Caco-2 (cell line): Measurements from ENCODE around the gene ARMS2. TPM values are rescaled to one million over a fixed set of nuclear protein-coding genes. Genes with fewer than 3 reads are reported as not detected.
A peak's percentile ranks its signal among the peaks of the same experiment; 100 is the strongest.

Experiments used
- BruUV-seq: library from RNA; stranded (reverse); fragments of 400-500 nt; replicated peaks from 2 replicates; lab custom pipeline; 2021; lab: Mats Ljungman, UMichigan
- CTCF ChIA-PET: fragments of 300-600 bp; sonication (Branson Sonifier 250); formaldehyde crosslinking; loops from one replicate; lab custom pipeline; 2022; ENCODE audit warnings: antibody characterized with exemption; lab: Charles Lee
- POLR2A ChIA-PET: fragments of 300-600 bp; sonication (Branson Sonifier 250); formaldehyde crosslinking; loops from one replicate; lab custom pipeline; 2022; ENCODE audit warnings: antibody characterized with exemption; lab: Charles Lee
- DNase-seq, 2 experiments: peaks; one replicate each; pipeline versions ENCODE4 v3.0.0 to v3.0.0-alpha.2; 2020 to 2022
- H3K27me3 ChIP-seq: replicated peaks from 2 replicates; pipeline ENCODE4 v1.6.0; 2011; ENCODE audit warnings: low read length; ENCODE audit not compliant: control insufficient read depth, insufficient read depth
- H3K36me3 ChIP-seq: 2 replicates; pipeline ENCODE4 v1.5.1; 2011; ENCODE audit warnings: low read length; ENCODE audit not compliant: control insufficient read depth, insufficient read depth
- H3K4me1 ChIP-seq: fragments of 250-450 bp; sonication (Bioruptor Pico); 2 replicates; pipeline ENCODE4 v1.5.1; 2020; ENCODE audit warnings: mild to moderate bottlenecking
- H3K4me3 ChIP-seq: 2 replicates; pipeline ENCODE4 v1.5.1; 2011; ENCODE audit warnings: low read depth, mild to moderate bottlenecking, control low read depth, low read length
- H3K9me3 ChIP-seq: fragments of 250-450 bp; sonication (Bioruptor Pico); 2 replicates; pipeline ENCODE4 v1.5.1; 2020; ENCODE audit warnings: mild to moderate bottlenecking, moderate library complexity
- H3K27ac Mint-ChIP-seq: one replicate; pipeline ENCODE4 v1.8.0; 2022; ENCODE audit warnings: mixed read lengths; ENCODE audit not compliant: unreplicated experiment
- H3K27me3 Mint-ChIP-seq: one replicate; pipeline ENCODE4 v1.8.0; 2022; ENCODE audit warnings: mixed read lengths; ENCODE audit not compliant: insufficient read depth, unreplicated experiment
- H3K36me3 Mint-ChIP-seq: one replicate; pipeline ENCODE4 v1.8.0; 2022; ENCODE audit warnings: mild to moderate bottlenecking, mixed read lengths; ENCODE audit not compliant: insufficient read depth, unreplicated experiment
- H3K4me1 Mint-ChIP-seq: one replicate; pipeline ENCODE4 v1.8.0; 2022; ENCODE audit warnings: low read depth, mixed read lengths; ENCODE audit not compliant: unreplicated experiment
- H3K4me3 Mint-ChIP-seq: one replicate; pipeline ENCODE4 v1.8.0; 2022; ENCODE audit warnings: mild to moderate bottlenecking, moderate library complexity, mixed read lengths; ENCODE audit not compliant: unreplicated experiment
- H3K9me3 Mint-ChIP-seq: one replicate; pipeline ENCODE4 v1.8.0; 2022; ENCODE audit warnings: mixed read lengths; ENCODE audit not compliant: unreplicated experiment
- CTCF ChIP-seq, 2 experiments: fragments of 200-600 bp in 1 of 2; IDR thresholded peaks; 1 replicate in 1 of 2; 2 replicates in 1 of 2; pipeline versions ENCODE4 v1.5.1 to v1.8.0; 2011 to 2022; ENCODE audit warnings: antibody characterized with exemption in 1 of 2, control low read depth in 1 of 2, inconsistent platforms in 1 of 2, low read depth in 1 of 2, low read length in 1 of 2, mild to moderate bottlenecking in 1 of 2, moderate library complexity in 1 of 2; ENCODE audit not compliant: insufficient read depth in 1 of 2, severe bottlenecking in 1 of 2, unreplicated experiment in 1 of 2
- intact Hi-C: fragments of 100-400 bp; cut with micrococcal nuclease; formaldehyde crosslinking; loops from one replicate; pipeline ENCODE4 v1.10.0; 2022; ENCODE audit not compliant: unreplicated experiment
- total RNA-seq: library from RNA; stranded (reverse); gene quantifications from 2 replicates; pipeline ENCODE4 v1.2.3, GENCODE V29; 2022

The ARMS2 gene
- total RNA-seq, 1 experiment from 2014 or later, result not detected

- peaks cover 1% of the 10 kb centered on the region for H3K27me3 ChIP-seq
- Mint-ChIP-seq H3K9me3 (no peaks in the 10 kb centered on the region), H3K27me3 (peaks cover under 1% of the 10 kb centered on the region), H3K27ac (no peak overlapping the region), H3K4me1 (peaks cover 10% of the 10 kb centered on the region), H3K4me3 (no peak overlapping the region), H3K36me3 (no peaks in the 10 kb centered on the region)
- POLR2A ChIA-PET, result no interaction called here
- H3K4me1 ChIP-seq, result peaks cover 16% of the 10 kb centered on the region; the same call in 1 of the 2 replicates
- no peaks in the 10 kb centered on the region for H3K9me3 ChIP-seq
- BruUV-seq, result no TSS peak
- H3K4me3 ChIP-seq, result no peak overlapping the region
- intact Hi-C loops, result no loop called here
- no peaks in the 10 kb centered on the region for H3K36me3 ChIP-seq
- DNase-seq, result no peak
- TF ChIP-seq CTCF (IDR thresholded peaks at IDR 0.05; ENCODE audit: insufficient read depth in 1 of 2, low read depth in 1 of 2, low read length in 1 of 2, severe bottlenecking in 1 of 2, unreplicated experiment in 1 of 2), result no peak
- CTCF ChIA-PET, result no interaction called here
Observed at GRCh38 chr10:122475100-122475499, 20.6 kb downstream of the ARMS2 start.

DNA sequence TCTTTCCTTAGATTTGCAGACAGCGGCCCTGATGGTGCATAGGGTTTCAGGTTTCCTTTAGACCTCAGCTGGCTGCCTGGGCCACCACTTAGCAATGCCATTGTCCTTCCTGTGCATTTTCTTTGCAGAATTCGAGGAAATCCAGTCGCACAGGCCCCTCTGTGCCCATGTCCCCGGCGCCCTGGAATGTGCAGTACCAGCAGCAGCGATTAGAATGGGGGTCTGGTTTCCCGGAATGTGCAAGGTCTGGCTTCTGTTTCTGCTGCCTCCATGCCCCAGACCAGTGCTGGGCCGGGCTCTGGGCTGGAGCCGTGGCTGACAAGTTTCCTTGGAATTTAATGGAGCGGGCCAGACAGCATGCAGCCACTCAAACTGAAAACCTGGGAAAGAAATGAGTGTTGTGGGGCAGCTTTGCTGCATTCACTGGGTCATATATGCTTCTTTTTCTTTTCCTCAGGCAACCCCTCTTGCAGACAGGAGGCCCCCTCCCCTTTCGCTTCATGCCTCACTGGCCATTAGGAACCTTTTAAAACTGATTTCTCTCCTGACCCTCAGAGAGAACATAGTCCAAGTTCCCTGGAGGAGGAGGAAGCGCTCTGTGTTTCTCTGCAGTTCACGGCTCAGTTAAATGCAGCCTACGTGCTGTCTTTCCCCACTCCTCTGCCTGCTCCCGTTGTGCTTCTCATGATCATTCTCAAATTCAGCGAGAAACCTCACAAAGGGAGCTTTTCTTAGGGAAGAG is 21.3 kb downstream of the ARMS2 start:
- POLR2A ChIA-PET, result no interaction called here
- Histone ChIP-seq H3K27me3 (peaks cover 1% of the 10 kb centered on the region), H3K36me3 (no peaks in the 10 kb centered on the region), H3K4me1 (peaks cover 16% of the 10 kb centered on the region; the same call in 1 of the 2 replicates), H3K4me3 (no peak overlapping the region), H3K9me3 (no peaks in the 10 kb centered on the region)
- no TSS peak for BruUV-seq
- Mint-ChIP-seq H3K27me3 (no peaks in the 10 kb centered on the region), H3K27ac (peak overlapping the region; percentile 37), H3K36me3 (no peaks in the 10 kb centered on the region), H3K9me3 (no peaks in the 10 kb centered on the region), H3K4me3 (no peak overlapping the region), H3K4me1 (peaks cover 10% of the 10 kb centered on the region)
- TF ChIP-seq CTCF (IDR thresholded peaks at IDR 0.05; ENCODE audit: insufficient read depth in 1 of 2, low read depth in 1 of 2, low read length in 1 of 2, severe bottlenecking in 1 of 2, unreplicated experiment in 1 of 2), result no peak
- intact Hi-C loops, result no loop called here
- CTCF ChIA-PET, result no interaction called here
- DNase-seq, result no peak

- peaks cover 2% of the 10 kb centered on the region for H3K9me3 Mint-ChIP-seq
- H3K9me3 ChIP-seq, result no peaks in the 10 kb centered on the region
- H3K4me3 Mint-ChIP-seq, result no peak overlapping the region
- H3K4me1 Mint-ChIP-seq, result peaks cover 10% of the 10 kb centered on the region
- intact Hi-C loops, result no loop called here
- peak overlapping the region; percentile 37 for H3K27ac Mint-ChIP-seq
- ChIA-PET CTCF (no interaction called here), POLR2A (no interaction called here)
- H3K4me1 ChIP-seq, result peaks cover 16% of the 10 kb centered on the region; the same call in 1 of the 2 replicates
- peaks cover 1% of the 10 kb centered on the region for H3K27me3 ChIP-seq
- TF ChIP-seq CTCF (IDR thresholded peaks at IDR 0.05; ENCODE audit: insufficient read depth in 1 of 2, low read depth in 1 of 2, low read length in 1 of 2, severe bottlenecking in 1 of 2, unreplicated experiment in 1 of 2), result no peak
- H3K27me3 Mint-ChIP-seq, result no peaks in the 10 kb centered on the region
- no TSS peak for BruUV-seq
- no peaks in the 10 kb centered on the region for H3K36me3 ChIP-seq
- no peak overlapping the region for H3K4me3 ChIP-seq
- peak; percentile 53 to 79 for DNase-seq
- H3K36me3 Mint-ChIP-seq, result no peaks in the 10 kb centered on the region
Observed at GRCh38 chr10:122476333-122476695, 21.9 kb downstream of the ARMS2 start.
